ENCODE data around the gene MUC4.
A peak's percentile ranks its signal among the peaks of the same experiment; 100 is the strongest.

MUC4 gene, protein sequence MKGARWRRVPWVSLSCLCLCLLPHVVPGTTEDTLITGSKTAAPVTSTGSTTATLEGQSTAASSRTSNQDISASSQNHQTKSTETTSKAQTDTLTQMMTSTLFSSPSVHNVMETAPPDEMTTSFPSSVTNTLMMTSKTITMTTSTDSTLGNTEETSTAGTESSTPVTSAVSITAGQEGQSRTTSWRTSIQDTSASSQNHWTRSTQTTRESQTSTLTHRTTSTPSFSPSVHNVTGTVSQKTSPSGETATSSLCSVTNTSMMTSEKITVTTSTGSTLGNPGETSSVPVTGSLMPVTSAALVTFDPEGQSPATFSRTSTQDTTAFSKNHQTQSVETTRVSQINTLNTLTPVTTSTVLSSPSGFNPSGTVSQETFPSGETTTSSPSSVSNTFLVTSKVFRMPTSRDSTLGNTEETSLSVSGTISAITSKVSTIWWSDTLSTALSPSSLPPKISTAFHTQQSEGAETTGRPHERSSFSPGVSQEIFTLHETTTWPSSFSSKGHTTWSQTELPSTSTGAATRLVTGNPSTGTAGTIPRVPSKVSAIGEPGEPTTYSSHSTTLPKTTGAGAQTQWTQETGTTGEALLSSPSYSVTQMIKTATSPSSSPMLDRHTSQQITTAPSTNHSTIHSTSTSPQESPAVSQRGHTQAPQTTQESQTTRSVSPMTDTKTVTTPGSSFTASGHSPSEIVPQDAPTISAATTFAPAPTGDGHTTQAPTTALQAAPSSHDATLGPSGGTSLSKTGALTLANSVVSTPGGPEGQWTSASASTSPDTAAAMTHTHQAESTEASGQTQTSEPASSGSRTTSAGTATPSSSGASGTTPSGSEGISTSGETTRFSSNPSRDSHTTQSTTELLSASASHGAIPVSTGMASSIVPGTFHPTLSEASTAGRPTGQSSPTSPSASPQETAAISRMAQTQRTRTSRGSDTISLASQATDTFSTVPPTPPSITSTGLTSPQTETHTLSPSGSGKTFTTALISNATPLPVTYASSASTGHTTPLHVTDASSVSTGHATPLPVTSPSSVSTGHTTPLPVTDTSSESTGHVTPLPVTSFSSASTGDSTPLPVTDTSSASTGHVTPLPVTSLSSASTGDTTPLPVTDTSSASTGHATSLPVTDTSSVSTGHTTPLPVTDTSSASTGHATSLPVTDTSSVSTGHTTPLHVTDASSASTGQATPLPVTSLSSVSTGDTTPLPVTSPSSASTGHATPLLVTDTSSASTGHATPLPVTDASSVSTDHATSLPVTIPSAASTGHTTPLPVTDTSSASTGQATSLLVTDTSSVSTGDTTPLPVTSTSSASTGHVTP (N-terminal part only)

DNA sequence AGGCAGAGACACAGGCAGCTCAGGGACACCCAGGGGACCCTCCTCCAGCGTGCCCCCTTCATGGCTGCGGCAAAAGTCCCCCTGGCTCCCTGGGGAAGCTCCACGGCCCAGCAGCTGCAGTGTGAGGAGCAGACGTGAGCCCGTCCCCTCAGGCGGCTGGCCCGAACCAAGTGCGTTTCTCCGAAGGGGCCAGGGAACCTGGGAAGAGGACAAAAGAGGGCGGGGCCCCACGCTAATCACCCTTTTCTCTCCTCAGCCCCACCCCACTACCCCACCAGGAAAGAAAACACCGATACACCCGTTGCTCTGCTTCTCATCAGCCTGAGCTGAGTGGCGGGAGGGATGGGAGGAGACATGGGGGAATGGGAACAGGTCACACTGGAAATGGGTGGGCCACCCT, at the start of gene MUC4:
Gene MUC4 (minus strand): TSS at position 174 of the 400 bp plus-strand sequence. CDS start 112 bp downstream, at position 62.
- ChIA-PET POLR2A (no interaction called here), CTCF (no interaction called here)

DNA sequence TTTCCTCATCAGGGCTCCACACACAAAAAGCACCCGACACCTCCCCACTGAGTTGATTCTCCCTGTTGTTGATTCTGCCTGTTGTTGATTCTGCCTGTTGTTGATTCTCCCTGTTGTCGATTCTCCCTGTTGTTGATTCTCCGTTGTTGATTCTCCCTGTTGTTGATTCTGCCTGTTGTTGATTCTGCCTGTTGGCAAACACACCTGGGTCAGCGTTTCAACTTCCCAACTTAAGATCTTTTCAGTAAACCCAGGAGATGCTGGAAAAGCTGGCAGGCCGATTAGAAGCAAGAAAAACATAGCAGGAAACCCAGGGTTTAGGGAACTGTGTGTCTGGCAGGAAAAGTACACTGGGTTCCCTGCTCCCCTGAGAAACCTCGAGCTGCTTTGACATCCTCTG, 48.7 kb upstream of the MUC4 start:
- TF ChIP-seq, protein P1, sequence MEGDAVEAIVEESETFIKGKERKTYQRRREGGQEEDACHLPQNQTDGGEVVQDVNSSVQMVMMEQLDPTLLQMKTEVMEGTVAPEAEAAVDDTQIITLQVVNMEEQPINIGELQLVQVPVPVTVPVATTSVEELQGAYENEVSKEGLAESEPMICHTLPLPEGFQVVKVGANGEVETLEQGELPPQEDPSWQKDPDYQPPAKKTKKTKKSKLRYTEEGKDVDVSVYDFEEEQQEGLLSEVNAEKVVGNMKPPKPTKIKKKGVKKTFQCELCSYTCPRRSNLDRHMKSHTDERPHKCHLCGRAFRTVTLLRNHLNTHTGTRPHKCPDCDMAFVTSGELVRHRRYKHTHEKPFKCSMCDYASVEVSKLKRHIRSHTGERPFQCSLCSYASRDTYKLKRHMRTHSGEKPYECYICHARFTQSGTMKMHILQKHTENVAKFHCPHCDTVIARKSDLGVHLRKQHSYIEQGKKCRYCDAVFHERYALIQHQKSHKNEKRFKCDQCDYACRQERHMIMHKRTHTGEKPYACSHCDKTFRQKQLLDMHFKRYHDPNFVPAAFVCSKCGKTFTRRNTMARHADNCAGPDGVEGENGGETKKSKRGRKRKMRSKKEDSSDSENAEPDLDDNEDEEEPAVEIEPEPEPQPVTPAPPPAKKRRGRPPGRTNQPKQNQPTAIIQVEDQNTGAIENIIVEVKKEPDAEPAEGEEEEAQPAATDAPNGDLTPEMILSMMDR (IDR thresholded peaks at IDR 0.05; ENCODE audit: control extremely low read depth, extremely low read depth, low read depth, missing control alignments), result no peak
- ChIA-PET POLR2A (no interaction called here), CTCF (interaction anchor here (1.0 to 15.5 kb wide), 8 partner anchors 10 to 589 kb away, joined by 3 to 254 read pairs (median 5); partner anchors contain the start of genes TNK2 and XXYLT1)

More for the DNA sequence above, at the start of gene MUC4:
- DNase-seq (ENCODE audit: extremely low spot score), result no peak
- TF ChIP-seq, protein P1 (IDR thresholded peaks at IDR 0.05; ENCODE audit: control extremely low read depth, extremely low read depth, low read depth, missing control alignments), result no peak

DNA sequence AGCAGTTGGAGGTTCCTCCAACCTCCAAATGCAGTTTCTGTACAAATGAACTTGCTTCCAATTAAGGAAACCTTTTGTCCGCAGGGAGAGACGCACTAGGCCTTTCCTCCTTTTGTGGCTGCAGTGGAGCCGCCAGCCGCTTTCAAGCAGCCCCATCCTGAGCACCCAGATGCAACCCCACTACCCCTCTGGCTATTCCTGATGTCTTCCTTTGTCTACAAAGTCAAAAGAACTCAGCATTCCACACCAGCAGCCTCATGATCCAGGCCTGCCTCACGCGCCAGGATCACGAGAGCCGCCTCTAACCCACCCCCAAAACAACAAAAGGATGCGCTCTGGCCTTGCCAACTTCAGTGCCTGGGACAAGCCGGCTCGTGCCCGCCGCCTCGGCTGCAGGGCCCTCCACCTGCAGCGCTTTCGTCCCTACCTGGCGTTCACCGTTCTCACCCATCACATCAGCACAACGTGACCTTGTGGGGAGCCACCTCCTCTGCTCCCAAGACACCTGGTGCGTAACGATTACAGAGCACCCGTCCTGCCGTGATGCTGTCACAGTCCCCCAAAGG, 48.2 kb upstream of the MUC4 start:
- no peak for DNase-seq (ENCODE audit: extremely low spot score)
- CTCF ChIA-PET, result interaction anchor here (0.6 to 15.5 kb wide), 31 partner anchors 8 to 589 kb away, joined by 3 to 254 read pairs (median 4); partner anchors contain the start of genes TNK2 and XXYLT1
- POLR2A ChIA-PET, result no interaction called here
- TF ChIP-seq, protein P1 (IDR thresholded peaks at IDR 0.05; ENCODE audit: control extremely low read depth, extremely low read depth, low read depth, missing control alignments), result no peak

More for the DNA sequence above, 48.7 kb upstream of the MUC4 start:
- no peak for DNase-seq (ENCODE audit: extremely low spot score)

DNA sequence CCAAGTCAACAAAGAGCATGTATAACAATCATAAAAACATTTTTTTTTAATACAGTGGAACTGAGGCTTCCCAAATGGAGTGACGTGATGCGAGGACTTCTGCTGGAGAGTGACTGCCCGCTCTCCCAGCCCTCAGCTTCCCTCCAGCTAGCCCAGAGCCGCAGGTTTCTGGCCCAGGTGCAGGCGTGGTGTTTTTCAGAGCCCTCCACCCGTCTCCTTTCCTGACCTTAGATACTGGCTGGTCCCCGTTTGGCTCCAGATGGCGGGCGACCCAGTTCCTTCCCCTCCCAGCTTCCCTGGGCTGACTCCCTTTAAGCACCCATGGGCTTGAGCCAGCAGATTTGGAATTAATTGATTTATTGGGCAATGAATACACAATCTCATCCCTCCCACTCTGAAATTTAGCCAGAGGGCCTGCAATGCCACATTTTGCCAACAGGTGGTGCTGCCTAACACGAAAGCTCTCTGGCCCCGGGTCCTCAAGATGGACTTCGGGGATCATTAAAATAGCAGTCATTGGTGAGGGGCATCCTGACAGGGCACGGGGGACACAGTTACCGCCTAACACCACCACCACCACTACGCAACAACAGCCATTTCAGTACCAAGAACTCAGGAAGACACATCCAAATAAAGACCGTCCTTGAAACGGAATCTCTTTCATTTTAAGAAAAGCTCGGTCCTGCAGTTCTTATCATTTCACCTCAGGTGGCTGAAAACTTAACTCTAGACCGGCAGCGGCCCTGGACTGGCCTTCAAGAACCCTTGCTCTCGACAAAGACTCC, 47.5 kb upstream of the MUC4 start:
- DNase-seq (ENCODE audit: extremely low spot score), result peak; percentile 84
- POLR2A ChIA-PET, result no interaction called here
- CTCF ChIA-PET, result interaction anchor here (0.6 to 15.5 kb wide), 33 partner anchors 8 to 588 kb away, joined by 3 to 254 read pairs (median 4); partner anchors contain the start of genes TNK2 and XXYLT1
- TF ChIP-seq, protein P1 (IDR thresholded peaks at IDR 0.05; ENCODE audit: control extremely low read depth, extremely low read depth, low read depth, missing control alignments), result peak; percentile 91

DNA sequence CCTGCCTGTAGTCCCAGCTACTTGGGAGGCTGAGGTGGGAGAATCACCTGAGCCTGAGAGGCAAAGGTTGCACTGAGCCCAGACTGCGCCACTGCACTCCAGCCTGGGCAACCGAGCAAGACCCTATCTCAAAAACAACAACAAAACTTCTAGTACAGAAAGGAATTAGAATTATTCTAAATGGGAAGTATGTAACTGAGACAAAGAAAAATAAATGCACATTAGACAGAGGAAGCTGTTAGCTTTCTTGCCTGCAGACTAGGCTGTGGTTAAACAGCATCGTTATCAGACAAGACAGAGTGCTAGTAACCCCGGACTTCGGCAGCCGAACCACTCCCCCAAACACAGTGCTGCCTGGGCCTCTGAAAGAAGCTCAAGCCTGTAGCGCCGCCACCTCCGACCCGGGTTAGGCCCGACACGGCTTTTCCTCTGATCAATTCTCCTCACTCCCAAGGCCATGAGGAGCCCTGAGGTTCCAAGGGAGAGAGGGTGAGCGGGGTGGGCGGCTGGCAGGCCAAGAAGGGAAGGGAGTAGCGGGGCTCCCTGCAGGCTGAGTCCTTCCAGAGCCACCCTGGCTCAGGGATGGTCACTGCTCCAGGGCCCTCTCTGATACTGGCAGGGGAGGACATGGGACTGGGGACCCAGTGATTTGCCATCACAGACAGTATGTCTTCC, 44.8 kb upstream of the MUC4 start:
- TF ChIP-seq, protein P1 (IDR thresholded peaks at IDR 0.05; ENCODE audit: control extremely low read depth, extremely low read depth, low read depth, missing control alignments), result no peak
- POLR2A ChIA-PET, result no interaction called here
- DNase-seq (ENCODE audit: extremely low spot score), result no peak
- CTCF ChIA-PET, result interaction anchor here (0.7 to 15.5 kb wide), 5 partner anchors 17 to 57 kb away, joined by 3 to 254 read pairs (median 7); no protein-coding TSS in a partner anchor

Measured in GM10248 (cell line).